Measurements from ENCODE around the gene IL37.

DNA sequence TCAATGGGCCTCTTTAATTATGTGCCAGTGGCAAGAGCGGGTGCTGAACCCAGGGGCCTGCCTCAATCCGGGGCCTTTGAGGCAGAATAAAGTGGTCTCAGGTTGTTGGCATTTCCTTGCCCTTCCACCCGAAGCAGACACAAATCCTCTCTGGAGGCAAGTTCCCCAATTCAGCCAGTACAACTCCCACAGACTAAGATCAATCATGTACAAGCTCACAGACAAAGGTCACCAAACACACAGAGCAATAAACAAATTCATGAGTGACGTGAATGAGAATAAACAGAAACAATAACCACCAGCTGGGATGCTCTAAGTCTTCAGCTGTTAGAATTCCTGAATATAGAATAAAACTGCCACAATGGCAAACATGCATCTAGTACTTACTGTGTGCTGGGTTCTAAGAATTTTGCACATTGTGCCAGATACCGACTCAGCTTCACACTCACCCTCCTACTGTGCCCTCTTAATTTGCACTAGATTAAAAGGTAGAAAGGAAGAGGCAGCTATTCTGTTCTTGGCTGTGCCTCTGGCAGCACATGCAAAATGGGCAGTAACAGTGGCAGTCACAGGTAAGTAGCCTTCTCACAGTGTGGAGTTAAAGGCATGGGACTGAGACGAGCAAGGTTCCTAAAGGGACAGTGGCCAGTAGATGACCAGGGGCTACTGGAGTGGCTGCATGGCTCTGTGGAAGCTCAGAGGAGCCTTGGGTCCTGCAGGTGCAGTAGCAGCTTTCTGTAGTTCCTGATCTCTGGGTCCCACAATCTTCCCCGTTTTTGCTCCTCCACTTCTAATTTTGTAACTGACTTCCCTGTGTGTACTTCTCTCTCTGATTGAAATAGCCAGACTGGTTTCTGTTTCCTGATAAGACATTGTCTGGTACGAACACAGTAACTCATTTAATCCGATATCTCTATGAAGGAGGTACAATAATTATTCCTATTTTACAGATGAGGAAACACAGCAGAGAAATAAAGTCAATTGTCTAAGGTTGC lies 39.8 kb upstream of the IL37 start:
- no peak for TF ChIP-seq POLR2AphosphoS5 (IDR thresholded peaks at IDR 0.05)
- TF ChIP-seq, protein P1, sequence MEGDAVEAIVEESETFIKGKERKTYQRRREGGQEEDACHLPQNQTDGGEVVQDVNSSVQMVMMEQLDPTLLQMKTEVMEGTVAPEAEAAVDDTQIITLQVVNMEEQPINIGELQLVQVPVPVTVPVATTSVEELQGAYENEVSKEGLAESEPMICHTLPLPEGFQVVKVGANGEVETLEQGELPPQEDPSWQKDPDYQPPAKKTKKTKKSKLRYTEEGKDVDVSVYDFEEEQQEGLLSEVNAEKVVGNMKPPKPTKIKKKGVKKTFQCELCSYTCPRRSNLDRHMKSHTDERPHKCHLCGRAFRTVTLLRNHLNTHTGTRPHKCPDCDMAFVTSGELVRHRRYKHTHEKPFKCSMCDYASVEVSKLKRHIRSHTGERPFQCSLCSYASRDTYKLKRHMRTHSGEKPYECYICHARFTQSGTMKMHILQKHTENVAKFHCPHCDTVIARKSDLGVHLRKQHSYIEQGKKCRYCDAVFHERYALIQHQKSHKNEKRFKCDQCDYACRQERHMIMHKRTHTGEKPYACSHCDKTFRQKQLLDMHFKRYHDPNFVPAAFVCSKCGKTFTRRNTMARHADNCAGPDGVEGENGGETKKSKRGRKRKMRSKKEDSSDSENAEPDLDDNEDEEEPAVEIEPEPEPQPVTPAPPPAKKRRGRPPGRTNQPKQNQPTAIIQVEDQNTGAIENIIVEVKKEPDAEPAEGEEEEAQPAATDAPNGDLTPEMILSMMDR (IDR thresholded peaks at IDR 0.05) = no peak
- no peak for TF ChIP-seq POLR2A (IDR thresholded peaks at IDR 0.05)
